ENCODE measurements around the gene ENPP4.
A peak's percentile ranks its signal among the peaks of the same experiment; 100 is the strongest.
"Not testable (repeated sequence)": the region's sequence is repeated elsewhere in the genome, so short reads cannot be mapped to it uniquely, and the experiment has no call there.

The ENPP4 gene

GRCh38 chr6:46134216-46134615 is 4.4 kb downstream of the ENPP4 start:
- DNase-seq = no peak

GRCh38 chr6:46135176-46135575 is 5.4 kb downstream of the ENPP4 start:
- DNase-seq = no peak

- no peak for DNase-seq
Observed at GRCh38 chr6:46136831-46137230, 7.0 kb downstream of the ENPP4 start.

- no peak for DNase-seq
Observed at GRCh38 chr6:46137387-46137786, 7.6 kb downstream of the ENPP4 start.

GRCh38 chr6:46138281-46138680 is 8.5 kb downstream of the ENPP4 start:
- peak; percentile 76 for DNase-seq

- no peak for DNase-seq
Observed at GRCh38 chr6:46144270-46144669, 14.5 kb downstream of the ENPP4 start.

GRCh38 chr6:46149066-46149465 is 19.3 kb downstream of the ENPP4 start:
- DNase-seq = not testable (repeated sequence)

- no peak for DNase-seq
Observed at GRCh38 chr6:46156701-46157100, 26.9 kb downstream of the ENPP4 start.

GRCh38 chr6:46159229-46159628 is 29.4 kb downstream of the ENPP4 start:
- no peak for DNase-seq

GRCh38 chr6:46160102-46160501 is 30.3 kb downstream of the ENPP4 start:
- no peak for DNase-seq

- peak; percentile 96 for DNase-seq
Observed at GRCh38 chr6:46170357-46171289, 40.8 kb downstream of the ENPP4 start, which contains the start of gene ENPP5. Gene ENPP5 (minus strand): TSS chr6:46170980. CDS start chr6:46168262, 2,718 bp downstream.

- no peak for DNase-seq
Observed at GRCh38 chr6:46172176-46172575, 42.4 kb downstream of the ENPP4 start.

- no peak for DNase-seq
Observed at GRCh38 chr6:46174904-46175303, 45.1 kb downstream of the ENPP4 start.

- no peak for DNase-seq
Observed at GRCh38 chr6:46175446-46175845, 45.7 kb downstream of the ENPP4 start.

GRCh38 chr6:46175976-46176375 is 46.2 kb downstream of the ENPP4 start:
- no peak for DNase-seq

- no peak for DNase-seq
Observed at GRCh38 chr6:46184114-46184513, 54.3 kb downstream of the ENPP4 start.

- no peak for DNase-seq
Observed at GRCh38 chr6:46186583-46186982, 56.8 kb downstream of the ENPP4 start.

GRCh38 chr6:46189726-46190125 is 59.9 kb downstream of the ENPP4 start:
- no peak for DNase-seq

GRCh38 chr6:46190889-46191288 is 61.1 kb downstream of the ENPP4 start:
- DNase-seq = no peak

- no peak for DNase-seq
Observed at GRCh38 chr6:46191961-46192360, 62.2 kb downstream of the ENPP4 start.
